OCI-LY7 (cell line): Measurements from ENCODE around the gene FGR.

Source experiments
- CTCF ChIP-seq: fragments of 200-600 bp; sonication (generic); conservative IDR thresholded peaks from 2 replicates; pipeline ENCODE4 v1.5.1; 2014; ENCODE audit warnings: mild to moderate bottlenecking, antibody characterized with exemption, low read length, moderate library complexity, mixed read lengths
- EZH2phosphoT487 ChIP-seq: fragments of 200-600 bp; sonication (generic); IDR thresholded peaks from 2 replicates; pipeline ENCODE4 v1.6.1; 2018; ENCODE audit warnings: low read depth, borderline replicate concordance, mild to moderate bottlenecking, mixed run types, antibody characterized with exemption, low read length, moderate library complexity, mixed read lengths

- TF ChIP-seq CTCF (no peak), EZH2phosphoT487 (no peak)
These were observed 41.9 kb downstream of the FGR start for GRCh38 chr1:27592931-27593677.
